Subcutaneous abdominal adipose tissue (tissue), 5 donors: ENCODE results near the gene CASP2.

ENCODE experiments used
- H3K27ac ChIP-seq: one replicate; pipeline ENCODE4 v1.7.0; 2013; ENCODE audit warnings: low read depth, mild to moderate bottlenecking, inconsistent platforms, low read length, moderate library complexity
- H3K27me3 ChIP-seq, 5 donors: one replicate each; pipeline ENCODE4 v1.7.0; 2013; ENCODE audit warnings: low read length in 5 of 5, inconsistent platforms in 1 of 5; ENCODE audit not compliant: control insufficient read depth in 5 of 5, insufficient read depth in 4 of 5
- H3K36me3 ChIP-seq, 5 donors: one replicate each; pipeline ENCODE4 v1.7.0; 2013; ENCODE audit warnings: low read length in 5 of 5; ENCODE audit not compliant: control insufficient read depth in 5 of 5, insufficient read depth in 5 of 5
- H3K4me1 ChIP-seq, 5 donors: one replicate each; pipeline ENCODE4 v1.7.0; 2013; ENCODE audit warnings: low read length in 5 of 5, mild to moderate bottlenecking in 3 of 5, moderate library complexity in 1 of 5; ENCODE audit not compliant: control insufficient read depth in 5 of 5, insufficient read depth in 5 of 5
- H3K4me3 ChIP-seq, 5 donors: one replicate each; pipeline ENCODE4 v1.7.0; 2013; ENCODE audit warnings: low read length in 5 of 5, low read depth in 1 of 5
- H3K9ac ChIP-seq, 5 donors: one replicate each; pipeline ENCODE4 v1.7.0; 2013; ENCODE audit warnings: low read length in 5 of 5, mild to moderate bottlenecking in 4 of 5, moderate library complexity in 3 of 5
- H3K9me3 ChIP-seq, 5 donors: one replicate each; pipeline ENCODE4 v1.7.0; 2013; ENCODE audit warnings: low read length in 5 of 5; ENCODE audit not compliant: control insufficient read depth in 5 of 5
- donor health status: healthy.
- donor health status: healthy.
- donor health status: healthy.
- donor health status: healthy.
- donor health status: healthy.

Gene CASP2

DNA sequence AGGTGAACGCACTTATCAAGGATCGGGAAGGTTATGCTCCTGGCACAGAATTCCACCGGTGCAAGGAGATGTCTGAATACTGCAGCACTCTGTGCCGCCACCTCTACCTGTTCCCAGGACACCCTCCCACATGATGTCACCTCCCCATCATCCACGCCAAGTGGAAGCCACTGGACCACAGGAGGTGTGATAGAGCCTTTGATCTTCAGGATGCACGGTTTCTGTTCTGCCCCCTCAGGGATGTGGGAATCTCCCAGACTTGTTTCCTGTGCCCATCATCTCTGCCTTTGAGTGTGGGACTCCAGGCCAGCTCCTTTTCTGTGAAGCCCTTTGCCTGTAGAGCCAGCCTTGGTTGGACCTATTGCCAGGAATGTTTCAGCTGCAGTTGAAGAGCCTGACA is 16.8 kb downstream of the CASP2 start:
- Histone ChIP-seq H3K27ac (no peak overlapping the region), H3K4me1 (peaks cover 0 to 2% (median 0%) of the 10 kb centered on the region in 5 donors), H3K9ac (no peak overlapping the region), H3K27me3 (no peaks in the 10 kb centered on the region), H3K4me3 (no peak overlapping the region), H3K36me3 (peaks cover 42 to 75% (median 74%) of the 10 kb centered on the region in 5 donors), H3K9me3 (no peaks in the 10 kb centered on the region)

DNA sequence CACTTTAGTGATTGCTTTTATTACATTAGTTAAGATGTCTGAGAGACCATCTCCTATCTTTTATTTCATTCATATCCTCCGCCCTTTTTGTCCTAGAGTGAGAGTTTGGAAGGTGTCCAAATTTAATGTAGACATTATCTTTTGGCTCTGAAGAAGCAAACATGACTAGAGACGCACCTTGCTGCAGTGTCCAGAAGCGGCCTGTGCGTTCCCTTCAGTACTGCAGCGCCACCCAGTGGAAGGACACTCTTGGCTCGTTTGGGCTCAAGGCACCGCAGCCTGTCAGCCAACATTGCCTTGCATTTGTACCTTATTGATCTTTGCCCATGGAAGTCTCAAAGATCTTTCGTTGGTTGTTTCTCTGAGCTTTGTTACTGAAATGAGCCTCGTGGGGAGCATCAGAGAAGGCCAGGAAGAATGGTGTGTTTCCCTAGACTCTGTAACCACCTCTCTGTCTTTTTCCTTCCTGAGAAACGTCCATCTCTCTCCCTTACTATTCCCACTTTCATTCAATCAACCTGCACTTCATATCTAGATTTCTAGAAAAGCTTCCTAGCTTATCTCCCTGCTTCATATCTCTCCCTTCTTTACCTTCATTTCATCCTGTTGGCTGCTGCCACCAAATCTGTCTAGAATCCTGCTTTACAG is 17.4 kb downstream of the CASP2 start:
- no peaks in the 10 kb centered on the region for H3K9me3 ChIP-seq
- H3K9ac ChIP-seq: no peak overlapping the region
- H3K4me1 ChIP-seq: peaks cover 0 to 2% (median 0%) of the 10 kb centered on the region in 5 donors
- no peak overlapping the region for H3K4me3 ChIP-seq
- no peaks in the 10 kb centered on the region for H3K27me3 ChIP-seq
- H3K27ac ChIP-seq: no peak overlapping the region
- peaks cover 41 to 69% (median 68%) of the 10 kb centered on the region in 5 donors for H3K36me3 ChIP-seq

- H3K27me3 ChIP-seq: no peaks in the 10 kb centered on the region
- H3K9ac ChIP-seq: no peak overlapping the region
- no peak overlapping the region for H3K4me3 ChIP-seq
- peaks cover 21 to 42% (median 40%) of the 10 kb centered on the region in 5 donors for H3K36me3 ChIP-seq
- no peaks in the 10 kb centered on the region for H3K9me3 ChIP-seq
- no peak overlapping the region for H3K27ac ChIP-seq
- H3K4me1 ChIP-seq: peaks cover 0 to 2% (median 0%) of the 10 kb centered on the region in 5 donors
Measured at GRCh38 chr7:143308632-143309031, 20.5 kb downstream of the CASP2 start.

DNA sequence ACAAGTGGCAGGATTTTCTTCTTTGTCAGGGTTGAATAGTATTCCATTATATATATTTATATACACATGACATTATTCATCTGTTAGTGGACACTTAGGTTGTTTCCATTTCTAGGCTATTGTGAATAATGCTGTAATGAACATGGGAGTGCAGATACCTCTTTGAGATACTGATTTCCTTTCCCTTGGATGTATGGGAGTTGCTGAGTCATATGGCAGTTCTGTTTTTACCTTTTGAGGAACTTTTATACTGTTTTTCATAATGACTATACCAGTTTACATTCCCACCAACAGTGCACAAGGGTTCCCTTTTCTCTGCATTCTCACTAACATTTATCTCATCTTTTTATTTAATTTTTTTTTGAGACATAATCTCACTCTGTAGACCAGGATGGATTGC is 26.0 kb downstream of the CASP2 start:
- Histone ChIP-seq H3K4me3 (no peak overlapping the region), H3K27me3 (no peaks in the 10 kb centered on the region), H3K36me3 (no peaks in the 10 kb centered on the region), H3K9ac (no peak overlapping the region), H3K27ac (no peak overlapping the region), H3K9me3 (no peaks in the 10 kb centered on the region), H3K4me1 (peaks cover 0 to 10% (median 9%) of the 10 kb centered on the region in 5 donors)

DNA sequence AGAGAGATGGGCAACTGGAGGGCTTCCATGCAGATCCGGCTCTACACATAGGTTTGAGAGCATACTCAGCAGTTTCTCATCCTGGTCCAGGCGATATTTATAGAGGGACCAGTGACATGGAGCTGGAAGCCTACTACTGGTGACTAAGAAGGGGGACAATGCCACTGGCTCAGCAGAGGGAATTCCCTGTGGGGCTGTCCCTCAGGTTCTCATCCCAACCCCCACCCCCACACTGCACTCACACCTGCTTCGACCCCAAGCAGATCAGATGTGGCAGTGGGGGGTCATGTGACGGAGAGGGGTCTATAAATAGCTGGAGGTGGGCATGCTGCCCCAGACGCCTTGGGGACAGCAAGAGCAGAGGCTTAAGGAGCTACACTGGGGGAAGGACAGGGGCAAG is 27.6 kb downstream of the CASP2 start, which contains the start of gene CLCN1:
Gene CLCN1, plus strand, starts transcription at position 336 of the 400 bp plus-strand sequence. CDS start 102 bp downstream, outside the sequence.
- Histone ChIP-seq H3K4me3 (no peak within 1 kb of the TSS), H3K27ac (no peak within 1 kb of the TSS), H3K9ac (no peak within 1 kb of the TSS)

GRCh38 chr7:143316492-143316891 is 28.3 kb downstream of the CASP2 start:
- Histone ChIP-seq H3K4me3 (no peak overlapping the region), H3K9ac (no peak overlapping the region), H3K9me3 (no peaks in the 10 kb centered on the region), H3K27me3 (no peaks in the 10 kb centered on the region), H3K4me1 (peaks cover 0 to 14% (median 12%) of the 10 kb centered on the region in 5 donors), H3K27ac (no peak overlapping the region), H3K36me3 (no peaks in the 10 kb centered on the region)

More for the DNA sequence above, 27.6 kb downstream of the CASP2 start, which contains the start of gene CLCN1:
- no peaks in the 10 kb centered on the region for H3K36me3 ChIP-seq
- no peaks in the 10 kb centered on the region for H3K27me3 ChIP-seq
- no peaks in the 10 kb centered on the region for H3K9me3 ChIP-seq
- peaks cover 0 to 14% (median 12%) of the 10 kb centered on the region in 5 donors for H3K4me1 ChIP-seq

GRCh38 chr7:143318661-143319060 is 30.5 kb downstream of the CASP2 start:
- Histone ChIP-seq H3K27ac (no peak overlapping the region), H3K4me3 (no peak overlapping the region), H3K36me3 (no peaks in the 10 kb centered on the region), H3K9ac (no peak overlapping the region), H3K9me3 (no peaks in the 10 kb centered on the region), H3K4me1 (peaks cover 0 to 28% (median 23%) of the 10 kb centered on the region in 5 donors), H3K27me3 (no peaks in the 10 kb centered on the region)

- H3K9ac ChIP-seq: no peak overlapping the region
- H3K9me3 ChIP-seq: no peaks in the 10 kb centered on the region
- peaks cover 0 to 33% (median 27%) of the 10 kb centered on the region in 5 donors for H3K4me1 ChIP-seq
- no peak overlapping the region for H3K4me3 ChIP-seq
- H3K27ac ChIP-seq: no peak overlapping the region
- no peaks in the 10 kb centered on the region for H3K27me3 ChIP-seq
- H3K36me3 ChIP-seq: no peaks in the 10 kb centered on the region
Measured at GRCh38 chr7:143320620-143321019, 32.5 kb downstream of the CASP2 start.

- Histone ChIP-seq H3K4me1 (peaks cover 0 to 38% (median 30%) of the 10 kb centered on the region in 5 donors), H3K27me3 (no peaks in the 10 kb centered on the region), H3K9ac (no peak overlapping the region), H3K27ac (no peak overlapping the region), H3K4me3 (no peak overlapping the region), H3K36me3 (no peaks in the 10 kb centered on the region), H3K9me3 (no peaks in the 10 kb centered on the region)
Measured at GRCh38 chr7:143321242-143321641, 33.1 kb downstream of the CASP2 start.

DNA sequence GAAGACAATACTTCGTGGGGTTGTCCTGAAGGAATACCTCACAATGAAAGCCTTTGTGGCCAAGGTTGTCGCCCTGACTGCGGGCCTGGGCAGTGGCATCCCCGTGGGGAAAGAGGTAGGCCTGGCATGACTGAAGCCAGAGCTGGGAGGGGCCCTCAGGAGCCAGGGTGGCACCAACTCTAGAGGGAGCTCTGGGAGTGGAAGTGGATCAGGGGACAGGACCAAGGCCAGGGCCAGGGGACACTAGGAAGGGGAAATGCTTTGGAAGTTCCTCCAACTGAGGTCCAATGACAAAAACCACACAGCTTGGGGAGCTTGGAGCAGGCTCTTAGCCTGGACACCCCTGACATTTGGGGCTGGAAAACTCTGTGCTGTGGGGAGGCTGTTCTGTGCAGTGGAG is 33.6 kb downstream of the CASP2 start:
- H3K36me3 ChIP-seq: no peaks in the 10 kb centered on the region
- H3K9ac ChIP-seq: no peak overlapping the region
- no peaks in the 10 kb centered on the region for H3K9me3 ChIP-seq
- no peak overlapping the region for H3K4me3 ChIP-seq
- H3K4me1 ChIP-seq: peaks cover 0 to 40% (median 30%) of the 10 kb centered on the region in 5 donors
- H3K27ac ChIP-seq: no peak overlapping the region
- H3K27me3 ChIP-seq: no peaks in the 10 kb centered on the region
